HG02852 (cell line): ENCODE results near the gene LEF1.

Experiments used
- ATAC-seq: cut with Tn5 transposase; IDR thresholded peaks from one replicate; pipeline ENCODE4 v1.9.1; 2021; ENCODE audit warnings: mild to moderate bottlenecking, moderate library complexity; ENCODE audit not compliant: unreplicated experiment

LEF1 gene

GRCh38 chr4:108114503-108114902 lies 54.2 kb downstream of the LEF1 start:
- ATAC-seq, result no peak

GRCh38 chr4:108113229-108113628 lies 55.5 kb downstream of the LEF1 start:
- no peak for ATAC-seq

DNA sequence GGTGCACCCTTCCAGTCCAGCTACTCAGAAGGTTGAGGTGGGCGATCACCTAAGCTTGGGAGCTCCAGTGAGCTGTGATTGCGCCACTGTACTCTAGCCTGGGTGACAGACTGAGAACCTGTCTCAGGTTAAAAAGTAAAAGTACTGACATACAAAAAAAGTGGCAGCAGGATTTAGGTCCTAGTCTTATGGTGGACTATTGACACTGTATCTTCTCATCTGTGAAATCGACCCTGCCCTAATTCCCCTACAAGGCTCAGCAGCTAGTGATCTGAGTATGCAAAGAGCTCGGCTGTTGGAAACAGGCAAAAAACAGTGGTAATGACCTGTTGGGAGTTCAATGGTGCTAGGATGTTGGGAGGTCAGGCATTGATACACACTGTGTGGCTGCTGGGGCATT lies 57.0 kb downstream of the LEF1 start:
- no peak for ATAC-seq

GRCh38 chr4:108110450-108110849 lies 58.3 kb downstream of the LEF1 start:
- ATAC-seq, result no peak

- ATAC-seq, result peak; percentile 81
Measured at GRCh38 chr4:108109997-108110416, 58.7 kb downstream of the LEF1 start.

DNA sequence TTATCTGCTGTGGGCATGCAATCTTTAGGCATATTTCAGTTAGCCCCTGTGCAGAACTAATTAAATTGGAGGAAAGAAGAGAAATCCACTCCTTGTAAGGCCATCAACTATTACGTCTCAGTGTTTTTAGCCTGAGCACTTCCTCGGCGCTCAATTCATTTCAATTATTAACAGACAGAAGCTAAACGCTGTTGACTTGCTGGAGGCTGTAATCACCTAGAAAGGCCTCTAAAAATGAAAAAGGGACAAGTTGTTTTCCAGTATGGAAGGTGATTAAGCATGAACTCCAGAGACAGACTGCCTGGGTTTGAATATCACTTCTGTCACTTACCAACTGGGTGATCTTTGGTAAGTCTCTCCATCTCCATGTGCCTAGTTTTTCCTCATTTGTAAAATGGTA lies 59.6 kb downstream of the LEF1 start:
- no peak for ATAC-seq

DNA sequence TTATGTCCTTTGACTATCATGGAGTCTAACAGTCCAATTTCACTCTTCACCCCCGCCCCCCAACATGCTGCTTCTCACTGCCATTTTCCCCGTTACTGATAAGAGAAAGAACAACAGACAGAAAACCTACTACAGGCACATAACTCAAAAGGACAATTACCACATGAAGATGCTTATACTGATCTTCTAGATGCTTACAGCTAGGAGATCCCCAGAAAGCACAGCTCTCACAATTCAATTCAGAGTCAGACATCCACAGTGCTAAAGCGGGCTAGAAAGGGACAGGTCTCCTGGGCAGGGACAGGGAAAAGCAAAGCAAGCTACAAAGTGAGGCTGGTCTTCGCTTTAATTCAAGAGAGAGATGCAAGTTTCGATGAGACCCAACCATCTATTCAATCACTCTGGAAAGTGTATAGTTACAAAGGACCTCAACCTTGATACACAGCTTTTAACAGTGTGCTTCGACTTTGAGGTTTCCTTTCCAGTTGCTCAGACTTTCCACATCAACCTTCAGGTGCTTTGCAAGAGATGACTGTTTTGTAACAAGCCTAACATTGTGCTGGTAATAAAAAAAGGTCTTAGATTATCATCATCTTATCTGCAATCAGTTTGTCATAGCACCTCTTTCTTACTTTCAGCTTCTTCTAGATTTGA lies 60.9 kb downstream of the LEF1 start:
- ATAC-seq, result peak; percentile 39

GRCh38 chr4:108107101-108107500 lies 61.6 kb downstream of the LEF1 start:
- ATAC-seq, result no peak

DNA sequence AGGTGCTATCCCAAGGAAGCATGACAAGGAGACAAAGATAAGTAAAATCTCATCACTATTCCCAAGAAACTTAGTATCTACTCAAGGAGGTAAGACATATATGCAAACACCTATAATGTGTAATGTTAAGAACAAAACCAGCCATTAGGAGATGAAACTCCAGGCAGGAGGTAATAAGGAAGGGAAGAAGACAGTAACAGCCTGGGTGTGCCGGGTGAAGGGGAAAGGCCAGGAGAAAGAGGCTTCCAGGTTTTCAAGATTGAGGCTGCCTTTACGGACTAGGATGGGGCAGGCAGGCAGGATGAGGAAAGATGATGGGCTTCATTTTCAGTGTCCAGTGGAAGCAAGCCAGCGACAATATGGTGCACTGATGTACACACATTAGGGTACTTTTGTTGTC lies 62.5 kb downstream of the LEF1 start:
- no peak for ATAC-seq

- ATAC-seq, result no peak
Measured at GRCh38 chr4:108103099-108103862, 65.5 kb downstream of the LEF1 start.

- ATAC-seq, result no peak
Measured at GRCh38 chr4:108100827-108101226, 67.9 kb downstream of the LEF1 start.

DNA sequence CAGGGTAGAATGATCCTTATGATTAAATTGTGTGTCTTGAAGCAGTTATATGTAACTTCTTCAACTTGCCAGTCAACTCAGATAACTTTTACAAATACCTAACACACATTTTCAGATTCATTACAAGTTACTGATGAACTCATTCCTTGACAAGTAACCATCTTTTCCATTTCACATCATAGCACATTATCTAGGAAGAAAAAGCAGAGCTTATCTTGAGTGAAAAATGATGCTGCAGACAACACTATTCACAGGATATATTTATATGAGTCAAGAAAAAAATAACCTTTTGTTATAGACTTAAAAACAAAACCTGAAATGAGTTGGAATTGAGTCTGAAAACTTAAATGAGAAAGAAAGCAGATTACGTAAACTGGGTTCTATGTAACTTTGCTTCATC lies 68.9 kb downstream of the LEF1 start:
- ATAC-seq, result no peak

- no peak for ATAC-seq
Measured at GRCh38 chr4:108097990-108098553, 70.7 kb downstream of the LEF1 start.

DNA sequence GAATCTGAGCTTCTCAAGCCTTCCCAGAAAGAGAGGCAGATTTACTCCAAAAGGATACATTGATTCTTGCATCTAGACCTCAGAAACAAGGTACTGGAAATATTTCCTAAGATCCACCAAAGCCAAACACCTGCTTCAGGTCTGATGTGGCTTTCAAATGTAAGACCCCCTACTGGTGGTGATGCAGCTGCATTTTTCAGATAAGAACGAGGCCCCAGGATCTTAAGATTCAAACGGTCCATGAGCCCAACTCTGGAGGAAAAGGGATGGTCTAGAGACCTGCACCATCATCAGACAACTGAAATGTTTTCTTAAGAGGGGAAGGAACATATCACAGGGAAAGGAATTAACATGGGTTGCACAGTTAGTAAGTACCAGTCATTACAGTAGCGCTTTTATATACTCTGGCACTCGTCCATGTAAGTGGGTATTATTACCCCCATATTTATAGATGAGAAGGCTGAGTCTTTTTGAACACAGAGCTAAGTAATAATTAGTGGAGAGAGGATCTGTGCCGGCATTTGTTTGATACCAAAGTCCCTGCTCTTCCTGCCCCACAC lies 73.7 kb downstream of the LEF1 start:
- no peak for ATAC-seq

- no peak for ATAC-seq
Measured at GRCh38 chr4:108094131-108094530, 74.6 kb downstream of the LEF1 start.

- ATAC-seq, result no peak
Measured at GRCh38 chr4:108092288-108092687, 76.4 kb downstream of the LEF1 start.

DNA sequence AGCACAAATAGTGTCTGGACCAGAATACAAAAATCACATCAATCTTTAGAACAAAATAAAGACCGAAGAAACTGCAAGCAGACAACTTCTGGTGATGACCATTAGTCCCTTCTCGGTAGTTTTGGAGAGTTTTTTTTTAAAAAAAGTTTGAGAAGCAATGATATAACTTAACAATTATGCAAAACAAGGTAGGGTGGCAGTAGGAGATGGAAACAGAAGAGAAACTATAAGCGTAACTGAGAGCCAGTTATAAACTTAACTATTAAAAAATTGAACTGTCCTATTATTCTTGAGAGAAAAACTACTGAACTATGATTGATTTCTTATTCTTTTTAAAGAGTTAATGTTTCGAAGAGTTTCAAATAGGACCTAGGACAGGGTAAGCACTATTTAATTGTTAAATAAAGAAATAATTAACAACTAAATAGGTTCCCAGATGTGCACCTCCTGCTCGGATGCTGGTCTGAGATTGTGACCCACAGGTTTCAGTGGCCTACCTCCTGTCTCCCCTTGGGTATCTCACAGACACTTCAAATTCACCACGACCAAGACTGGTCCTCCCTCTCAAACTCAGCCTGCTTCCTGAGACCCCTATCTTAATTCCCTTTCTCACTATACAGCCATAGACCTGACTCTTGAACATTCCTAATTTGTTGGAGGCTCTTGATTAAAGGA lies 81.3 kb downstream of the LEF1 start:
- ATAC-seq, result no peak

- ATAC-seq, result no peak
Measured at GRCh38 chr4:108081256-108081655, 87.5 kb downstream of the LEF1 start.

- no peak for ATAC-seq
Measured at GRCh38 chr4:108080747-108081146, 88.0 kb downstream of the LEF1 start.

- no peak for ATAC-seq
Measured at GRCh38 chr4:108078024-108078733, 90.6 kb downstream of the LEF1 start.

GRCh38 chr4:108072300-108072699 lies 96.4 kb downstream of the LEF1 start:
- ATAC-seq, result no peak
